ENCODE data around the gene SLC32A1. TPM values are rescaled to one million over a fixed set of nuclear protein-coding genes. Genes with fewer than 3 reads are reported as not detected.
A peak's percentile ranks its signal among the peaks of the same experiment; 100 is the strongest.

The SLC32A1 gene
- total RNA-seq, 1 experiment from 2014 or later = 0.24 TPM

DNA sequence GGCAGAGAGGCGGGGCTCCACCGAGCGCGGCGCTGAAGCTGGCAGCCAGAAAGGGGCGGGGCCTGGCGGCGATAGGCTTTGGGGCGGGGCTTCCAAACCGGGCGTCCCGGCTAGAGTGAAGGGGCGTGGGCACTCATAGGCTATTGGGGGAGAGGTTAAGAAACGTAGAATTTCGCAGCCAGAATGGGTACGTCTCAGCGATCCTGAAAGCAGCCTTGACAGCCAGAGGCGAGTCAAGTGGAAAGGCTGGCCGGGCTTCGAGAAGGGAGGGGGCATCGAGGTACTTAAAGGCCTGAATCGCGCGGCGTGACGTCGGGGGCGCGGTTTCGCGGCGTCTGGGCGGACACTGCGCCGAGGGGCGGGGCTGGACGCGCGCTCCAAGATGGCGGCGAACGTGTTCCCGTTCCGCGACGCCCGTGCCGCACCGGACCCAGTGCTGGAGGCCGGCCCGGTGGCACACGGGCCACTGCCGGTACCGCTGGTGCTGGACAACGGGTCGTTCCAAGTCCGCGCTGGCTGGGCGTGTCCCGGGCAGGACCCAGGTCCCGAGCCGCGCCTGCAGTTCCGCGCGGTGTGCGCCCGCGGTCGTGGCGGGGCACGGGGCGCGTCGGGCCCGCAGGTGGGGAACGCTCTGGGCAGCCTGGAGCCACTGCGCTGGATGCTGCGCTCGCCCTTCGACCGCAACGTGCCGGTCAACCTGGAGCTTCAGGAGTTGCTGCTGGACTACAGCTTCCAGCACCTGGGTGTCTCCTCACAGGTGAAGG is 24.0 kb downstream of the SLC32A1 start, which contains the start of gene ACTR5:
Gene ACTR5 (plus strand): TSS at position 364 of the 764 bp plus-strand sequence. CDS start 19 bp downstream, at position 383.
- no peaks in the 10 kb centered on the region for H4K20me1 ChIP-seq (ENCODE audit: control insufficient read depth, insufficient read depth, insufficient read length)
- H2AFZ ChIP-seq (ENCODE audit: low read length) = peak within 1 kb of the TSS; percentile 95
- H3K27me3 ChIP-seq (ENCODE audit: insufficient read depth, low read length) = no peaks in the 10 kb centered on the region; the same call in 1 of the 2 replicates
- Mint-ChIP-seq H3K9me3 (no peaks in the 10 kb centered on the region), H3K36me3 (ENCODE audit: insufficient read depth in 1 of 3, low read depth in 3 of 3) (peaks cover 3 to 19% (median 16%) of the 10 kb centered on the region in 3 experiments; a peak in 6 of 7 replicates), H3K27me3 (ENCODE audit: low read depth) (peaks cover 38% of the 10 kb centered on the region), H3K27ac (peak within 1 kb of the TSS; percentile 98), H3K4me1 (peaks cover 15 to 16% of the 10 kb centered on the region in 2 experiments), H3K4me3 (peak within 1 kb of the TSS; percentile 96 to 98)
- no peak within 1 kb of the TSS for H3T11ph ChIP-seq (ENCODE audit: low read length)
- H3K23ac ChIP-seq (ENCODE audit: insufficient read length, low read depth, low read length) = no peak within 1 kb of the TSS
- no peak within 1 kb of the TSS for H4K8ac ChIP-seq (replicated peaks; ENCODE audit: insufficient read length, low read depth, low read length)
- H2BK12ac ChIP-seq (ENCODE audit: insufficient read length, low read depth, low read length) = no peak within 1 kb of the TSS
- H2BK120ac ChIP-seq (ENCODE audit: low read depth, low read length, poor library complexity, severe bottlenecking) = no peak within 1 kb of the TSS
- WGBS (ENCODE audit: extremely low coverage, insufficient read length, low lambda C conversion rate) = no CpG with 5 or more reads among the region's 84 CpGs
- no peak within 1 kb of the TSS for H2BK5ac ChIP-seq (ENCODE audit: insufficient read length, low read length)
- no peaks in the 10 kb centered on the region for H3K79me2 ChIP-seq (ENCODE audit: insufficient read depth, low read length)
- H3K56ac ChIP-seq (ENCODE audit: insufficient read length, low read depth, low read length) = no peak within 1 kb of the TSS
- peaks cover 2% of the 10 kb centered on the region for H3K23me2 ChIP-seq (ENCODE audit: insufficient read length, low read depth, low read length, poor library complexity, severe bottlenecking)
- peak within 1 kb of the TSS; percentile 55 for H3K9ac ChIP-seq (ENCODE audit: extremely low read depth, insufficient read length, low read length)
- DNase-seq = peak; percentile 94
- peak within 1 kb of the TSS; percentile 89 for H3K14ac ChIP-seq (ENCODE audit: insufficient read depth, low read length)
- TF ChIP-seq, protein P1, sequence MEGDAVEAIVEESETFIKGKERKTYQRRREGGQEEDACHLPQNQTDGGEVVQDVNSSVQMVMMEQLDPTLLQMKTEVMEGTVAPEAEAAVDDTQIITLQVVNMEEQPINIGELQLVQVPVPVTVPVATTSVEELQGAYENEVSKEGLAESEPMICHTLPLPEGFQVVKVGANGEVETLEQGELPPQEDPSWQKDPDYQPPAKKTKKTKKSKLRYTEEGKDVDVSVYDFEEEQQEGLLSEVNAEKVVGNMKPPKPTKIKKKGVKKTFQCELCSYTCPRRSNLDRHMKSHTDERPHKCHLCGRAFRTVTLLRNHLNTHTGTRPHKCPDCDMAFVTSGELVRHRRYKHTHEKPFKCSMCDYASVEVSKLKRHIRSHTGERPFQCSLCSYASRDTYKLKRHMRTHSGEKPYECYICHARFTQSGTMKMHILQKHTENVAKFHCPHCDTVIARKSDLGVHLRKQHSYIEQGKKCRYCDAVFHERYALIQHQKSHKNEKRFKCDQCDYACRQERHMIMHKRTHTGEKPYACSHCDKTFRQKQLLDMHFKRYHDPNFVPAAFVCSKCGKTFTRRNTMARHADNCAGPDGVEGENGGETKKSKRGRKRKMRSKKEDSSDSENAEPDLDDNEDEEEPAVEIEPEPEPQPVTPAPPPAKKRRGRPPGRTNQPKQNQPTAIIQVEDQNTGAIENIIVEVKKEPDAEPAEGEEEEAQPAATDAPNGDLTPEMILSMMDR (conservative IDR thresholded peaks at IDR 0.05) = no peak
- no peaks in the 10 kb centered on the region for H3K79me1 ChIP-seq (ENCODE audit: insufficient read depth, low read depth, low read length, poor library complexity, severe bottlenecking)
- peak within 1 kb of the TSS; percentile 81 for H3K18ac ChIP-seq (ENCODE audit: insufficient read length, low read depth, low read length)
- peak within 1 kb of the TSS; percentile 93 for H3K4me2 ChIP-seq (ENCODE audit: insufficient read depth, insufficient read length, low read length)
- H4K91ac ChIP-seq (ENCODE audit: insufficient read length, low read depth, low read length) = no peak within 1 kb of the TSS
- no peak within 1 kb of the TSS for H2BK20ac ChIP-seq (ENCODE audit: low read depth, low read length, poor library complexity, severe bottlenecking)
- H4K5ac ChIP-seq (ENCODE audit: insufficient read length, low read depth, low read length) = no peak within 1 kb of the TSS
- H3K4ac ChIP-seq (ENCODE audit: low read depth, low read length) = no peak within 1 kb of the TSS
- H3K4me1 ChIP-seq (ENCODE audit: insufficient read depth, low read length) = no peaks in the 10 kb centered on the region; the same call in 1 of the 2 replicates
- H2BK15ac ChIP-seq (ENCODE audit: low read depth, low read length) = no peak within 1 kb of the TSS
- no peak within 1 kb of the TSS for H2AK5ac ChIP-seq (ENCODE audit: insufficient read length, low read length)
- H3K27ac ChIP-seq (ENCODE audit: insufficient read length, low read depth, low read length) = no peak within 1 kb of the TSS
- H3K9me3 ChIP-seq (ENCODE audit: control insufficient read depth, low read depth, low read length) = no peaks in the 10 kb centered on the region

All from H9 (cell line).